Endothelial cell of umbilical vein (primary cell): ENCODE data around the gene GUCY1A1.

ENCODE experiments used
- CTCF ChIP-seq, 2 donors: IDR thresholded peaks; 1 replicate in 1 of 2; 2 replicates in 1 of 2; pipeline ENCODE4 v1.5.1; 2011; ENCODE audit warnings: low read length in 2 of 2, mild to moderate bottlenecking in 2 of 2, moderate library complexity in 2 of 2, control low read depth in 1 of 2, inconsistent platforms in 1 of 2, low read depth in 1 of 2; ENCODE audit not compliant: insufficient read depth in 1 of 2; ENCODE audit errors: extremely low read depth in 1 of 2
- EZH2 ChIP-seq: IDR thresholded peaks from 2 replicates; pipeline ENCODE4 v1.6.1; 2012; ENCODE audit warnings: borderline replicate concordance, low read depth, mild to moderate bottlenecking, moderate library complexity, low read length, inconsistent platforms; ENCODE audit not compliant: severe bottlenecking
- FOS ChIP-seq: IDR thresholded peaks from 2 replicates; pipeline ENCODE4 v1.6.1; 2011; ENCODE audit warnings: mild to moderate bottlenecking, low read length, moderate library complexity, borderline replicate concordance; ENCODE audit not compliant: insufficient read depth
- GATA2 ChIP-seq: IDR thresholded peaks from 2 replicates; pipeline ENCODE4 v1.7.0; 2011; ENCODE audit warnings: low read depth, mild to moderate bottlenecking, moderate library complexity, mixed read lengths, low read length; ENCODE audit not compliant: insufficient read length, insufficient read depth
- JUN ChIP-seq: IDR thresholded peaks from 2 replicates; pipeline ENCODE4 v1.6.1; 2011; ENCODE audit warnings: borderline replicate concordance, low read depth; ENCODE audit not compliant: insufficient read length, insufficient read depth
- MAX ChIP-seq: IDR thresholded peaks from 2 replicates; pipeline ENCODE4 v1.6.1; 2011; ENCODE audit not compliant: insufficient read depth, insufficient read length
- MYC ChIP-seq: IDR thresholded peaks from one replicate; pipeline ENCODE4 v1.6.1; 2011; ENCODE audit warnings: mild to moderate bottlenecking, low read depth, low read length
- POLR2A ChIP-seq: IDR thresholded peaks from 2 replicates; pipeline ENCODE4 v1.6.1; 2012; ENCODE audit warnings: low read depth, mild to moderate bottlenecking, control low read depth, low read length
- POLR2AphosphoS5 ChIP-seq: IDR thresholded peaks from 2 replicates; pipeline ENCODE4 v1.6.1; 2012; ENCODE audit warnings: low read depth, mild to moderate bottlenecking, control low read depth, low read length, moderate library complexity; ENCODE audit not compliant: insufficient read depth

- TF ChIP-seq CTCF (IDR thresholded peaks at IDR 0.05; ENCODE audit: extremely low read depth in 1 of 2, insufficient read depth in 1 of 2, low read depth in 1 of 2, low read length in 2 of 2) = no peak
- no peak for TF ChIP-seq POLR2A
- TF ChIP-seq MAX = no peak
- TF ChIP-seq EZH2 = no peak
- no peak for TF ChIP-seq GATA2
- no peak for TF ChIP-seq MYC
- no peak for TF ChIP-seq POLR2AphosphoS5
- TF ChIP-seq JUN = no peak
- TF ChIP-seq FOS = no peak
Measured at GRCh38 chr4:155766622-155767021, 100.0 kb downstream of the GUCY1A1 start.
